ENCODE data around the gene SULF2.

The SULF2 gene

DNA sequence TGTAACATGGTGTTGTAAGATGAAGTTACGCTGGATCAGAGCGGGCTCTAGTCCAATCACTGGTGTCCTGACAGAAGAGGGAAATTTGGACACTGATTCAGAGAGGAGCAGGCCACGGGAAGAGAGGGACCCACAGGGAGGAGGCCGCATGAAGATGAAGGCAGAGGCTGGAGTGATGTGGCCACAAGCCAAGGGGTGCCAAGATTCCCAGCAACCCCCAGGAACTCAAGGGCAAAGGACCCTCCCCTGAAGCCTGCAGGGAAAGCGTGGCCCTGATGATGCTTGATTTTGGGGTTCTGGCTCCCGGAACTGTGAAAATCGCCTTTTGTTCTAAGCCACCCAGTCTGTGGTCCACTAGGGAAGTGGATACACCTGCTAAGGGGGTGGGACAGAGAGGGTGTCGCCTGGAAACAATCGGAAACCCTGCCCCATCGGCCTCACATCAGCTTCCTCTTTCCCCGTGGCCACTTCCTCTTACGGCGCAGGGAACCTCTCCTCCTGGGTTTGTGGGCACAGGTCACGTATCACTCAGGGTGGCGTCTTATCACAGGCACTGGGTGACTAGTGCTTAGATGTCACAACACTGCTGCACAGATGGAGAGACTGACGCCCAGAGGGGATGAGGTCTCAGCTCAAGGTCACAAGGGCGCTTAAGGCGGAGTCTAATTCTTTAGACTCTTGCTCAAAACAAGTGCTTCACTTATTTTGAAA is 58.0 kb downstream of the SULF2 start:
- no peak overlapping the region for H3K27ac ChIP-seq
- TF ChIP-seq CTCF (conservative IDR thresholded peaks at IDR 0.05) = no peak
- TF ChIP-seq ZFX (IDR thresholded peaks at IDR 0.05) = no peak

DNA sequence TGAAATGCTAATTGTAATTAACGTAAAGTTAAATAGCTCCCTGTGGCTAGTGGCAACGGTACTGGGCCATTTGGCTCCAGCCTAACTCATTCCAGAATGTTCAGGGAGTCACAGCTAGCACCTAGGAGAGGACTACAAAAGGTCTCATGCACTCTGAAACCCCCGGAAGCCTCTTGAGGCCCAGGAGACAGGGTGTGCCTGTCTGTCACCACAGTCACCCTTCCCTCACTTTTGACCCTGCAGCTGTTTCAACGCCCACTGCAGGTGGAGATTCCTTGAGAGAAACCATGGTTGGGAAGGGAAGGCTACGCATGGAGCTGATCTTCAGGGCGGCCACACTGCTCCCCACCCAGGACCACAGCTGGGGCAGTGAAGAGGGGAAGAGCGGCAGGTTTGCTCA is 58.6 kb downstream of the SULF2 start:
- no peak for TF ChIP-seq CTCF (conservative IDR thresholded peaks at IDR 0.05)
- H3K27ac ChIP-seq = no peak overlapping the region

DNA sequence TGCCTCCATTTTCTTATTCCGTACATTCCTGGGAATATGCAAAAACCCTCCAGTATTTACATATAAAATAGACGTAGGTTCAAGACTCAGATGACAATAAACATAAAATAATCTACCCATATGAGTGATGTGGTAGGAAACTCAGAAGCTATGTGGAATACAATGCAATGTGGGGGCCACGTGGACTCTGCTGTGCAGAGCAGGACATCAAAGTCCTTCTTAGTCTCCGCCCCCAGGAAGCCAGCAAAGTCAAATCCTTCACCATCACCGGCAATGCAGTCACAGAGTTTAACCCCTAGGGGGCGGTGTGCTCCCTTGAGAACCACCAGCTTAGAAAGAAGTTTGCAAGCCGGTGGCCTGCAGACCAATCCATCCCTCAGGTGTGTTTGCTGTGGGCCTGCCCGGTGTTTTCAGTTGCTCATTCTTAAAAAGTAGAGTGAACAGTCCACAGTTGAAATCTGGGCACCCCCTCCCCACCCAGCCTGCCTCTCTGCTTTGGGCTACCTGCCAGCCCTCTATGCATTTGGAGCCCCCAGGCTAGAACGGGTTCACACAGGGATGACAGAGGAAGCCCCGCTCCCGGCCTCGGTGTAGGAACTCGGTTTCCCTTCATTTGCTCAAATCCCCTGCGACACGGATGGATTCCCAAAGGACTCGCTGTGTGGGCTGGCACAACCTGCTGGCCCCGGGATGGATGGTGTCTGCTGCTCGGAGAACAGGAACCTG is 59.9 kb downstream of the SULF2 start:
- no peak for TF ChIP-seq ZFX (IDR thresholded peaks at IDR 0.05)
- peak; percentile 96 for TF ChIP-seq CTCF (conservative IDR thresholded peaks at IDR 0.05)
- no peak overlapping the region for H3K27ac ChIP-seq

DNA sequence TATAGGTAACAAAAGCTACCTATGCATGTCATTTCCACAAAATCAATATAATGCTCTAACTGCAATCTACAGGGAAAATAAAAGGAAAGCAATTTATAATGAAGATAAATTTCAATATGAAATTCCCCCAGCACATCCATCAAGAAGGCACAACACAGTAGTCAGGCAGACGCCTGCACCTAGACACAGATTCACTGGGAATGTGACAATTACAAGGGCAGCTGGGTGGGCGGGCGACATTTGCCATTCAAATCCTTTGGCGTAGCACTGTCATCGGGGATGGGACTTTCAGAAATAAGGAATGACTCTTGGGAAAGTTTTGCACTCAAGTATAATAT is 60.4 kb downstream of the SULF2 start:
- TF ChIP-seq ZFX (IDR thresholded peaks at IDR 0.05) (no peak), CTCF (conservative IDR thresholded peaks at IDR 0.05) (no peak)
- no peak overlapping the region for H3K27ac ChIP-seq

- H3K27ac ChIP-seq = no peak overlapping the region
- TF ChIP-seq ZFX (IDR thresholded peaks at IDR 0.05) (no peak), CTCF (conservative IDR thresholded peaks at IDR 0.05) (no peak)
Measured at GRCh38 chr20:47724396-47724795, 60.9 kb downstream of the SULF2 start.

DNA sequence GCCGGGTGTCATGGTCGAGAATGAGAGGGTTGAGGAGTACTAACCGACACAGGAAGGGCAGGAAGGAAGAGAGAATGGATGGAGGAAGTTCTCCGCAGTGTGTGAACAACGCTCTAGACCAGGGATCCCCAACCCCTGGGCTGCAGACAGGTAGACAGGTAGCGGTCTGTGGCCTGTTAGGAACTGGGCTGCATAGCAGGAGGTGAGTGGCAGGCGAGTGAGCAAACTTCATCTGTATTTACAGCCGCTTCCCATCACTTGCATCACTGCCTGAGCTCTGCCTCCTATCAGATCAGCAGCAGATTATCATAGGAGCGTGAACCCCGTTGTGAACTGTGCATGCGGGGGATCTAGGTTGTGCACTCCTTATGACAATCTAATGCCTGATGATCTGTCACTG is 62.0 kb downstream of the SULF2 start:
- TF ChIP-seq CTCF (conservative IDR thresholded peaks at IDR 0.05) (no peak), ZFX (IDR thresholded peaks at IDR 0.05) (no peak)

GRCh38 chr20:47720636-47721427 is 64.4 kb downstream of the SULF2 start:
- TF ChIP-seq ZFX (IDR thresholded peaks at IDR 0.05) (no peak), CTCF (conservative IDR thresholded peaks at IDR 0.05) (no peak)
- H3K27ac ChIP-seq = no peak overlapping the region

More for the DNA sequence above, 62.0 kb downstream of the SULF2 start:
- no peak overlapping the region for H3K27ac ChIP-seq
